ENCODE measurements around the gene SMCO4.
"Not testable (repeated sequence)": the region's sequence is repeated elsewhere in the genome, so short reads cannot be mapped to it uniquely, and the experiment has no call there.

The SMCO4 gene

GRCh38 chr11:93476796-93477195 lies 66.4 kb downstream of the SMCO4 start:
- no peak for DNase-seq (ENCODE audit: low spot score)

GRCh38 chr11:93474123-93474522 lies 69.1 kb downstream of the SMCO4 start:
- DNase-seq (ENCODE audit: low spot score): no peak

GRCh38 chr11:93468290-93468689 lies 74.9 kb downstream of the SMCO4 start:
- no peak for DNase-seq (ENCODE audit: low spot score)

- DNase-seq (ENCODE audit: low spot score): no peak
Observed at GRCh38 chr11:93467054-93467453, 76.1 kb downstream of the SMCO4 start.

GRCh38 chr11:93464927-93465540 lies 78.2 kb downstream of the SMCO4 start:
- no peak for DNase-seq (ENCODE audit: low spot score)

- DNase-seq (ENCODE audit: low spot score): not testable (repeated sequence)
Observed at GRCh38 chr11:93463666-93464065, 79.5 kb downstream of the SMCO4 start.

- no peak for DNase-seq (ENCODE audit: low spot score)
Observed at GRCh38 chr11:93458286-93458685, 84.9 kb downstream of the SMCO4 start.

GRCh38 chr11:93444617-93445073 lies 98.5 kb downstream of the SMCO4 start:
- no peak for DNase-seq (ENCODE audit: low spot score)

- DNase-seq (ENCODE audit: low spot score): not testable (repeated sequence)
Observed at GRCh38 chr11:93443232-93443631, 100.0 kb downstream of the SMCO4 start.

- no peak for DNase-seq (ENCODE audit: low spot score)
Observed at GRCh38 chr11:93432247-93432646, 110.9 kb downstream of the SMCO4 start.

All from AG08395 (cell line).